Type B pancreatic cell (in vitro differentiated cells): ENCODE data around the gene DRD2. TPM values are rescaled to one million over a fixed set of nuclear protein-coding genes. Genes with fewer than 3 reads are reported as not detected.

ENCODE experiments used
- DNase-seq: peaks from one replicate; pipeline ENCODE4 v3.0.0; 2021; ENCODE audit warnings: mixed read lengths; ENCODE audit not compliant: unreplicated experiment; ENCODE audit errors: extremely low spot score
- H3K27ac Mint-ChIP-seq: 2 replicates; pipeline ENCODE4 v1.8.0; 2021; ENCODE audit warnings: mild to moderate bottlenecking, mixed read lengths
- H3K27me3 Mint-ChIP-seq: 2 replicates; pipeline ENCODE4 v1.8.0; 2021; ENCODE audit warnings: mixed read lengths
- H3K36me3 Mint-ChIP-seq: 2 replicates; pipeline ENCODE4 v1.8.0; 2021; ENCODE audit warnings: mixed read lengths
- H3K4me1 Mint-ChIP-seq: one replicate; pipeline ENCODE4 v1.8.0; 2021; ENCODE audit warnings: mixed read lengths; ENCODE audit not compliant: unreplicated experiment
- H3K4me3 Mint-ChIP-seq: 2 replicates; pipeline ENCODE4 v1.8.0; 2021; ENCODE audit warnings: mild to moderate bottlenecking, mixed read lengths
- H3K9me3 Mint-ChIP-seq: 2 replicates; pipeline ENCODE4 v1.8.0; 2021; ENCODE audit warnings: mixed read lengths
- CTCF ChIP-seq: fragments of 200-600 bp; sonication (generic); conservative IDR thresholded peaks from 2 replicates; pipeline ENCODE4 v1.5.0; 2021; ENCODE audit warnings: antibody characterized with exemption, mild to moderate bottlenecking
- microRNA-seq: library from miRNA; unstranded; fragments of <30 nt; microRNA quantifications from one replicate; pipeline ENCODE4, GENCODE V29; 2020
- total RNA-seq: library from RNA; stranded (reverse); gene quantifications from 2 replicates; pipeline ENCODE4 v1.2.1, GENCODE V29; 2021; ENCODE audit warnings: low replicate concordance

DRD2 gene
- total RNA-seq, 1 donor from 2014 or later = 3.7 TPM

DNA sequence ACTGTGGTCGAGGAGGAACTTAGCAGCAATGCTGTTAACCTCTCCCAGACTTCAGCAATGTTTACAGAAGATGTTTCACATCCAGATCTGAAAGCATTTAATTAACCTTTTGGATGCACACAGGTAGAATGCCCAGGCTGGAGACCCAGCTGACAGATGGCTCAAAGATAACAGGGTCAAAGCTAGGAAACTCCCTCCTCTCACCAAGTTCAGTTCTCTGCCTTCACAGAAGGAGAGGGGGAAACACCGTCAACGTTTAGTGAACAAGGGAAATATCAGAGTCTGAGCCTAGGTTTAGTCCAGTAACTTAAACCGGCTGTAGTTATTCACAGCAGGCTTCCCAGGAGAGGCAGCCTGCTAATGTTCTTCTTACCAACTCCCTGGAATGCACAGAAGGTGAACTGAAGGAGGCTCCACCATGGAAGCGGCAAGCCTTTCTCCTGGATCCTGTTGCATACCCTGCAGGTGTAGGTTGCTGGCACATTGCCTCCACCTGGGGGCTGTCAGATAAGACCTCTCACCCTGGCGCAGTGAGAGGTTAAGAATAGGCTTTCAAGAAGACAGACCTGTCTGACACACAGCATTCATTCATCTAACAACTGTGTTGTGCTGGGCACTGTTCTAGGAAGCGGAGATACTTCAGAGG, 111.1 kb downstream of the DRD2 start:
- no peak for DNase-seq
- no peak for TF ChIP-seq CTCF
- no peaks in the 10 kb centered on the region for H3K9me3 Mint-ChIP-seq
- no peak overlapping the region for H3K4me3 Mint-ChIP-seq
- no peaks in the 10 kb centered on the region for H3K4me1 Mint-ChIP-seq
- peaks cover 38% of the 10 kb centered on the region for H3K36me3 Mint-ChIP-seq
- no peak overlapping the region for H3K27ac Mint-ChIP-seq
- no peaks in the 10 kb centered on the region for H3K27me3 Mint-ChIP-seq

GRCh38 chr11:113363406-113363805, 111.8 kb downstream of the DRD2 start:
- Mint-ChIP-seq H3K27ac (no peak overlapping the region), H3K4me1 (no peaks in the 10 kb centered on the region), H3K4me3 (no peak overlapping the region), H3K27me3 (no peaks in the 10 kb centered on the region), H3K9me3 (no peaks in the 10 kb centered on the region), H3K36me3 (peaks cover 42% of the 10 kb centered on the region)
- no peak for TF ChIP-seq CTCF
- no peak for DNase-seq

Small RNAs within 50 kb of the gene (microRNA-seq; reads per million reads assigned to microRNA genes)
- gene MIR4301 = not detected

Other genes starting within 250 kb of the DRD2 start
- gene TTC12, start 160.8 kb downstream of the DRD2 start, total RNA-seq = 17.8 and 27.6 TPM in 2 replicates
- 0.36 and 0.53 TPM in 2 replicates for gene ANKK1, start 87.6 kb downstream of the DRD2 start, total RNA-seq
- gene TMPRSS5, start 230.9 kb upstream of the DRD2 start, total RNA-seq = 0.81 and 2.6 TPM in 2 replicates